ENCODE results near the gene INPP5A. TPM values are rescaled to one million over a fixed set of nuclear protein-coding genes. Genes with fewer than 3 reads are reported as not detected.

The INPP5A gene
- total and polyA plus RNA-seq, 9 of the 15 experiments (the other 6 are each of a cell fraction or from before 2014, with no cell fraction given): 0.66 to 11.6 (median 7.7) TPM

GRCh38 chr10:132591166-132591971, 53.8 kb downstream of the INPP5A start:
- BruUV-seq (replicated peaks): no TSS peak
- no peaks in the 10 kb centered on the region for H3K9me3 ChIP-seq (replicated peaks; ENCODE audit: control insufficient read depth, insufficient read depth, low read depth, low read length)
- peaks cover 0 to 25% of the 10 kb centered on the region in 2 experiments; a peak in 3 of 5 replicates for H3K4me1 ChIP-seq (replicated peaks in 1 of 2; ENCODE audit: control insufficient read depth in 2 of 2, insufficient read depth in 2 of 2, low read length in 2 of 2)
- ATAC-seq: no peak
- no peaks in the 10 kb centered on the region for H4K20me1 ChIP-seq (replicated peaks; ENCODE audit: control insufficient read depth, insufficient read depth, low read length)
- in situ Hi-C loops (cut with MboI): no loop called here
- no peaks in the 10 kb centered on the region; the same call in 2 of the 3 replicates for H3K79me2 ChIP-seq (ENCODE audit: control insufficient read depth, insufficient read depth, low read length)
- H3K9me1 ChIP-seq (ENCODE audit: control insufficient read depth, insufficient read depth, low read length): no peaks in the 10 kb centered on the region
- H3K4me3 ChIP-seq: no peak overlapping the region
- no peak for FAIRE-seq
- H2AFZ ChIP-seq (ENCODE audit: low read depth, low read length): no peak overlapping the region
- no peaks in the 10 kb centered on the region for H3K36me3 ChIP-seq (ENCODE audit: control insufficient read depth, insufficient read depth, low read length)
- ChIA-PET POLR2A (interaction anchor here (0.6 to 0.8 kb wide), 3 partner anchors 24 to 105 kb away, joined by 3 read pairs; no protein-coding TSS in a partner anchor), CTCF (ENCODE audit: low intra/inter-chr PET ratio) (no interaction called here)
- DNase-seq (ENCODE audit: extremely low read depth in 1 of 4, low spot score in 3 of 4): no peak
- no peak overlapping the region for H3K4me2 ChIP-seq (ENCODE audit: insufficient read depth, low read length)
- H3K27me3 ChIP-seq (ENCODE audit: control insufficient read depth in 2 of 2, insufficient read depth in 2 of 2, low read length in 2 of 2): no peaks in the 10 kb centered on the region
- H3K9ac ChIP-seq (ENCODE audit: insufficient read depth in 1 of 2, low read depth in 2 of 2, low read length in 2 of 2): no peak overlapping the region
- intact Hi-C loops (cut with micrococcal nuclease): no loop called here
- WGBS (ENCODE audit: insufficient coverage, low coverage, missing lambda C conversion rate): 46% methylated on average over 15 of the region's 22 CpGs
- H3K27ac ChIP-seq (ENCODE audit: extremely low read depth, low read depth, low read length): no peak overlapping the region
- no peak for TF ChIP-seq LCOR (CRISPR knock-in tag; IDR thresholded peaks at IDR 0.05)
- no peak for TF ChIP-seq XRCC5 (IDR thresholded peaks at IDR 0.05; ENCODE audit: low read depth, low read length)
- TF ChIP-seq ZNF277 (CRISPR knock-in tag; IDR thresholded peaks at IDR 0.05; ENCODE audit: borderline replicate concordance): no peak
- no peak for TF ChIP-seq OTX1 (CRISPR knock-in tag; IDR thresholded peaks at IDR 0.05)
- TF ChIP-seq E2F6 (IDR thresholded peaks at IDR 0.05; ENCODE audit: borderline replicate concordance in 1 of 2, extremely low read depth in 1 of 2, insufficient read depth in 1 of 2, insufficient read length in 1 of 2, low read depth in 1 of 2, low read length in 1 of 2, poor library complexity in 1 of 2, severe bottlenecking in 1 of 2): no peak
- no peak for TF ChIP-seq TAF7 (tag; IDR thresholded peaks at IDR 0.05)
- TF ChIP-seq MLLT1 (IDR thresholded peaks at IDR 0.05): no peak
- no peak for TF ChIP-seq SFPQ (IDR thresholded peaks at IDR 0.05; ENCODE audit: low read depth, low read length)
- TF ChIP-seq KLF13 (tag; IDR thresholded peaks at IDR 0.05; ENCODE audit: borderline replicate concordance, low read depth): no peak
- TF ChIP-seq ZNF830 (CRISPR knock-in tag; IDR thresholded peaks at IDR 0.05): no peak

Measured in K562 (cell line).